Thymus (tissue), 11 donors: ENCODE data around the gene SPINK1. TPM values are rescaled to one million over a fixed set of nuclear protein-coding genes. Genes with fewer than 3 reads are reported as not detected.
"Not testable (repeated sequence)": the region's sequence is repeated elsewhere in the genome, so short reads cannot be mapped to it uniquely, and the experiment has no call there.

Experiments
- DNase-seq, 9 donors: peaks; one replicate each; pipeline ENCODE4 v3.0.0-alpha.2; 2013; ENCODE audit warnings: low spot score in 9 of 9, low read depth in 6 of 9, missing footprints in 1 of 9
- H3K27ac ChIP-seq, 2 donors: one replicate each; pipeline ENCODE4 v1.5.1; 2013; ENCODE audit warnings: control low read depth in 1 of 2, low read depth in 1 of 2, low read length in 1 of 2, mild to moderate bottlenecking in 1 of 2, moderate library complexity in 1 of 2
- H3K27me3 ChIP-seq, 2 donors: one replicate each; pipeline ENCODE4 v1.5.1; 2013; ENCODE audit warnings: low read length in 1 of 2; ENCODE audit not compliant: control insufficient read depth in 2 of 2, insufficient read depth in 1 of 2
- H3K36me3 ChIP-seq, 2 donors: one replicate each; pipeline ENCODE4 v1.5.1; 2013; ENCODE audit warnings: low read length in 1 of 2, mild to moderate bottlenecking in 1 of 2, moderate library complexity in 1 of 2; ENCODE audit not compliant: control insufficient read depth in 2 of 2, insufficient read depth in 2 of 2
- H3K4me1 ChIP-seq, 2 donors: one replicate each; pipeline ENCODE4 v1.5.1; 2013; ENCODE audit warnings: low read length in 2 of 2; ENCODE audit not compliant: control insufficient read depth in 2 of 2, insufficient read depth in 2 of 2
- H3K4me3 ChIP-seq, 2 donors: one replicate each; pipeline ENCODE4 v1.5.1; 2013; ENCODE audit warnings: low read length in 2 of 2, control low read depth in 1 of 2, mild to moderate bottlenecking in 1 of 2
- H3K9me3 ChIP-seq, 2 donors: one replicate each; pipeline ENCODE4 v1.5.1; 2013; ENCODE audit warnings: low read length in 1 of 2, mild to moderate bottlenecking in 1 of 2; ENCODE audit not compliant: control insufficient read depth in 2 of 2, insufficient read depth in 1 of 2
- WGBS: extraction: QIAGEN DNeasy Blood & Tissue Kit; methylation state at CpG from one replicate; pipeline ENCODE4 v1.1.7; 2013; 5-methylcytosine and 5-hydroxymethylcytosine counted together
- polyA plus RNA-seq: library from polyadenylated mRNA; stranded (reverse); fragments of 200-250 nt; gene quantifications from one replicate; pipeline ENCODE4 v1.2.3, GENCODE V29; 2013
- total RNA-seq: library from RNA; stranded (reverse); fragments of 120-200 nt; gene quantifications from one replicate; pipeline ENCODE4 v1.2.4, GENCODE V29; 2013
- donor health status: healthy.

Gene SPINK1
- total and polyA plus RNA-seq, 2 donors = 1.5 to 7.3 TPM

DNA sequence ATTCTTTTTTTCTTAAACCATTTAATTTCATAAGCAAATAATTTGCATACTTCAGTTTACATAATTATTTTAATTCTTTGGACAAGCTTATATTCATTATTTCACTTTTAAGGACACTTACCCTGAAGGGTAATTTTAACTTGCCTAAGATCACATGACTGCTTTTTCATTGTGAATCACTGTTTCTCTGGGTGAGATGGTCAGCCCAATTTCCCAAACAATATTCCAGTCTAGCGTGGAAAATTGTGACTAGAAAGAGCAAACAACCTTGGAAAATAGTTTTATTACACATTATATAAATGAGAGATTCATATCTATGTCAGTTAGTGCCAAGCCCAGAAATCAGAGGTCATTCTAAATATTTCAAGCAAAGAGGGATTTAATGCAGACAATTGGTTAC lies 27.5 kb downstream of the SPINK1 start:
- Histone ChIP-seq H3K4me3 (no peak overlapping the region), H3K27ac (no peak overlapping the region), H3K27me3 (no peaks in the 10 kb centered on the region), H3K9me3 (no peaks in the 10 kb centered on the region), H3K36me3 (no peaks in the 10 kb centered on the region), H3K4me1 (peaks cover 5 to 13% of the 10 kb centered on the region in 2 donors)
- 67% methylated on average over 1 of the region's 1 CpG for WGBS
- DNase-seq = no peak

DNA sequence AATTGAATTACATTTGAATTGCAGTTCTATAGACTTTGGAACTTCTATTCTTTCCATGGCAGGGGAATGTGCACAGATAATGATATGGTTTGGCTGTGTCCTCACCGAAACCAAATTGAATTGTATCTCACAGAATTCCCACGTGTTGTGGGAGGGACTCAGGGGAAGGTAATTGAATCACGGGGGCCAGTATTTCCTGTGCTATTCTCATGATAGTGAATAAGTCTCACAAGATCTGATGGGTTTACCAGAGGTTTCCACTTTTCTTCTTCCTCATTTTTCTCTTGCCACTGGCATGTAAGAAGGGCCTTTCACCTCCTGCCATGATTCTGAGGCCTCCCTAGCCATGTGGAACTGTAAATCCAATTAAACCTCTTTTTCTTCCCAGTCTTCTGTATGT lies 28.3 kb downstream of the SPINK1 start:
- not testable (repeated sequence) for H3K27me3 ChIP-seq, H3K9me3 ChIP-seq, H3K27ac ChIP-seq, H3K4me3 ChIP-seq, DNase-seq, H3K36me3 ChIP-seq
- peaks cover 5 to 13% of the 10 kb centered on the region in 2 donors for H3K4me1 ChIP-seq
- WGBS = 52% methylated on average over 3 of the region's 3 CpGs

DNA sequence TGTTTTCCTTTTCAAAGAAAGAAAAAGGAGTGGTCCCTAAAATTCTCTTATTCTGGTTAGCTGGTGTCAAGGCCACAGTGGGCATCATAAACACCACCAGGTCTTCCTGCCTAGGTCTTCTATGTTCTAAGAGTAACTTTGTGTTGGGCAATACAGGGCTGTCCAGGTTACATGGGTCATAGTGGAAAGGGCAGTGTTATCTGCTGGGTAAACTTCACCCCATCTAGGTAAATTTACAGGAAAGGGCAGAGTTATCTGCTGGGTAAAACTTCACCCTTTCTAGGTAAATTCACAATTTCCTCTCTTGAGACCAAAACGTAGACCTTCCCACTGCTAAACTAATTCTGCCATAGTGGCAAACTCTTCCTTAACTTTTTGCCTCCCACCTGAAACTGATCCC lies 30.0 kb downstream of the SPINK1 start:
- Histone ChIP-seq H3K9me3 (no peaks in the 10 kb centered on the region), H3K27me3 (no peaks in the 10 kb centered on the region), H3K4me3 (no peak overlapping the region), H3K27ac (no peak overlapping the region), H3K36me3 (no peaks in the 10 kb centered on the region), H3K4me1 (peaks cover 5 to 13% of the 10 kb centered on the region in 2 donors)
- 91% methylated on average over 1 of the region's 1 CpG for WGBS
- DNase-seq = no peak

GRCh38 chr5:147800491-147800890 lies 31.0 kb downstream of the SPINK1 start:
- Histone ChIP-seq H3K27me3 (no peaks in the 10 kb centered on the region), H3K36me3 (no peaks in the 10 kb centered on the region), H3K4me3 (no peak overlapping the region), H3K9me3 (no peaks in the 10 kb centered on the region), H3K27ac (no peak overlapping the region), H3K4me1 (peaks cover 5 to 13% of the 10 kb centered on the region in 2 donors)
- 94% methylated on average over 3 of the region's 3 CpGs for WGBS
- no peak for DNase-seq

DNA sequence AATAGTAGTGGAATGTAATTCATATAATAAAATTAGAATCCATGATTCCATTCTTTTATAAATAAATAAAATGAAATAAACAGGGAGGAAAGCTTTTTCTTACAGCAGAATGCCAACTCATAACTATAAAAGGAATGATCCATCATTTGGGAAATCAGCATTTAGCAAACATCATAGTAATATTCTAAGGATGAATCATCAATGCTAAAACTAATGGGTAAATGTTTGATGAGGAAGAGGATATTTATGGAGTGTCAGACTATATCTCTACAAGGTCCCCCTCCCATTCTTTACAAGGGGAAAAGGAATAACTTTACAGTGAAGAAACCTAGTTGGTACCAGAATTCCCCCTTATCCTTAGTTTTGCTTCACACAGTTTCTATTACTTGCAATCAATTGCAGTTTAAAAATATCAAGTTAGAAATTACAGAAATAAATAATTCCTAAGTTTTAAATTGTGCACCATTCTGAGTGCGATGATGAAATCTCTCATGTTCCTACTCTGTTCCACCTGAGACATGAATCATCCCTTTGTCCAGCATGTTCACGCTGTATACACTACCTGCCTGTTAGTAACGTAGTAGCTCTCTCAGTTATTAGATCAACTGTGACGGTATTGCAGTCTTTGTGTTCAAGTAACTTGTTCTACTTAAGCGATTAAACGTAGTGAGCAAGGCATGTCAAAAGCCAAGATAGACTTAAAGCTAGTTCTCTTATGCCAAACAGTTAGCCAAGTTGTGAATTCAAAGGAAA lies 34.7 kb downstream of the SPINK1 start:
- no peaks in the 10 kb centered on the region for H3K36me3 ChIP-seq
- no peaks in the 10 kb centered on the region for H3K9me3 ChIP-seq
- H3K4me1 ChIP-seq = no peaks in the 10 kb centered on the region
- H3K4me3 ChIP-seq = no peak overlapping the region
- DNase-seq = no peak
- no peak overlapping the region for H3K27ac ChIP-seq
- H3K27me3 ChIP-seq = no peaks in the 10 kb centered on the region
- WGBS = 78% methylated on average over 6 of the region's 6 CpGs

- no peak overlapping the region for H3K4me3 ChIP-seq
- no peak for DNase-seq
- no peaks in the 10 kb centered on the region for H3K27me3 ChIP-seq
- H3K27ac ChIP-seq = no peak overlapping the region
- H3K4me1 ChIP-seq = no peaks in the 10 kb centered on the region
- 95% methylated on average over 6 of the region's 6 CpGs for WGBS
- no peaks in the 10 kb centered on the region for H3K36me3 ChIP-seq
- H3K9me3 ChIP-seq = no peaks in the 10 kb centered on the region
Observed at GRCh38 chr5:147791181-147791580, 40.3 kb downstream of the SPINK1 start.

DNA sequence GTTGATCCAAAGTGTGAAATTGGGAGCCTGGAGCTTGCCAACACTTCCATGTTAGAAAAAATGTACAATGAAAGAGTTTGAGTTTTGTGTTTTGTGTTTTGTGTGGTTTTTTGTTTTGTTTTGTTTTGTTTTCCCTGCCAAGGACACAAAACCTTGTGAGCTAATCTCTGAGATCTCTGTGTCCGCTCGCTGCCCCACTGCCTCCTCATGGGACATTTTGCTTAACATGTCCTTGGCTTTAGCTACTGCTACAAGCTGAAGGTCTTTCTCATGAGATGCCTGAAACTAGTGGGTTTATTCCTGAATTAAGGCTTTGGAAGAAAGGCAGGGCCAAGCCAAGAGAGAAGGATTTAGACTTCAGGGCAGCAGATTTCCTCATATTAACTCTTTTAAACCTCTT lies 41.7 kb downstream of the SPINK1 start:
- Histone ChIP-seq H3K27ac (no peak overlapping the region), H3K27me3 (no peaks in the 10 kb centered on the region), H3K9me3 (no peaks in the 10 kb centered on the region), H3K36me3 (no peaks in the 10 kb centered on the region), H3K4me1 (no peaks in the 10 kb centered on the region), H3K4me3 (no peak overlapping the region)
- WGBS = 96% methylated on average over 2 of the region's 2 CpGs
- no peak for DNase-seq

GRCh38 chr5:147788023-147788422 lies 43.4 kb downstream of the SPINK1 start:
- Histone ChIP-seq H3K36me3 (no peaks in the 10 kb centered on the region), H3K27me3 (no peaks in the 10 kb centered on the region), H3K4me1 (no peaks in the 10 kb centered on the region), H3K9me3 (no peaks in the 10 kb centered on the region), H3K4me3 (no peak overlapping the region), H3K27ac (no peak overlapping the region)
- no peak for DNase-seq

DNA sequence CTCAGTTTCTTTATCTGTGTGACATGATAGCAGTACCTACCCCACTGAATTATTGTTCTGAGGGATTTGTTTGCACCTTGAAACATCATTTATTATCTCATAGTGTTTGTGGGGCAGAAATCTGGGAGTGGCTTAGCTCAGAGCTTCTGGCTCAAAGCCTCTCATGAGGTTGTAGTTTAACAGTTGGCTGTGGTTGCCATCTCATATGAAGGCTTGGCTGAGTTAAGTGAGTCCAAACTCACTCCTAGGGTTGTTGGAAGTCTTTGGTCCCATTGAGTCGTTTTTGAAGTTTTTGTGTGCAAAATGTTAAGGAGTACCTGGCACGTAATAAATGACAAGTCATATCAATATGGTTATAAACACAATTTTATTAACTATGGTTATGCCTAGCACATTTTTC lies 45.3 kb downstream of the SPINK1 start:
- 99% methylated on average over 2 of the region's 2 CpGs for WGBS
- Histone ChIP-seq H3K4me1 (peaks cover 0 to 4% of the 10 kb centered on the region in 2 donors), H3K36me3 (no peaks in the 10 kb centered on the region), H3K27me3 (no peaks in the 10 kb centered on the region), H3K4me3 (no peak overlapping the region), H3K27ac (no peak overlapping the region), H3K9me3 (no peaks in the 10 kb centered on the region)
- no peak for DNase-seq
